Myometrial cell (primary cell): ENCODE results near the gene PTCH1. TPM values are rescaled to one million over a fixed set of nuclear protein-coding genes. Genes with fewer than 3 reads are reported as not detected.

ENCODE experiments used
- total RNA-seq: library from RNA; depleted of rRNA; stranded (reverse); fragments of >200 nt; gene quantifications from 2 replicates; pipeline ENCODE4 v1.2.3, GENCODE V29; 2015

The PTCH1 gene
- 3.2 and 11.0 TPM in 2 replicates for total RNA-seq

DNA sequence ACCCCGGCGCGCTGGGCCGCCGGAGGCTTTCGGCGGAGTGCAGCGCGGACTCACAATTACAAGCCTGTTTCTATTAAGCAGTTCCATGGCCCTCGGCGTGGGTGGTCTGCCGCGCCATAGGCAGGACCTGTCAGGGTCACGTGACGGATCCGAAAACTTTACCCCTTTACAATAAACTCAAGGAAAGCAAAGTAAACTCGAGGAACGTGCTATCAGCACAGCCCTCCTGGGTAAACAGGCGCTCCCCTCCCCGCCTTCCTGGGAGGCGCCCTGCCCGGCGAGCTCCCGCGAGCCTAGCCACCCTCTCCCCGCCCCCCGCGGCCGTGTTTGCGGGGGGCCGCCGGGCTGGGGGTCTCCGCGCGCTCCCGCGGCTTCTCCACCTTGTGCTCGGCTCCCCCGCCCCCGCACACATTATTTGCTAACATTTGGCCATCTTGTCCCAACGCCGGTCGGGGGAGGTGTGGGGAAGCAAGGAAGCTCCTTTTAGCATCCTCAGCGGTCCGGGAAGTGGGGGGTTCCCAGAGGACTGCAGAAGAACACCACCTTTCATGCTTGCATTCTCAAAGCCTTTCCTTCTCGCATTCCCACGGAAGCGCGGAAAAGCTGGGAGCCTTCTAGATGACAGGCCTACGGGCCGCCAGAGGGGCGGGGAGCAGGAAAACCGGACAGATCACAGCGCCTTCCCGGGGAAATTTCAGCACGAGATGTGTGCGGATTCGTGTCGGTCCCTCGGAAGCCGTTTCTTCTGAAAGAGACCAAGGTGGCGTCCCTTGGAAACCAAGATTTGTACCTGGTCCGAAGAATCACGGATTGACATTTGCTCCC, at the start of gene PTCH1:
TSS of gene PTCH1 (minus strand) at position 238 of the 825 bp plus-strand sequence.

Other genes with a start within 250 kb of the PTCH1 start
- gene FANCC, start 199.3 kb downstream of the PTCH1 start, total RNA-seq, result 2.6 and 3.9 TPM in 2 replicates